GM12892 (cell line): Measurements from ENCODE around the gene RNF166.

Experiments
- POLR2A ChIP-seq: IDR thresholded peaks from 2 replicates; pipeline ENCODE4 v1.6.1; 2011; ENCODE audit warnings: low read depth, low read length, control low read depth
- TAF1 ChIP-seq: IDR thresholded peaks from 2 replicates; pipeline ENCODE4 v1.6.1; 2011; ENCODE audit warnings: low read depth, mild to moderate bottlenecking, control low read depth, low read length, borderline replicate concordance

DNA sequence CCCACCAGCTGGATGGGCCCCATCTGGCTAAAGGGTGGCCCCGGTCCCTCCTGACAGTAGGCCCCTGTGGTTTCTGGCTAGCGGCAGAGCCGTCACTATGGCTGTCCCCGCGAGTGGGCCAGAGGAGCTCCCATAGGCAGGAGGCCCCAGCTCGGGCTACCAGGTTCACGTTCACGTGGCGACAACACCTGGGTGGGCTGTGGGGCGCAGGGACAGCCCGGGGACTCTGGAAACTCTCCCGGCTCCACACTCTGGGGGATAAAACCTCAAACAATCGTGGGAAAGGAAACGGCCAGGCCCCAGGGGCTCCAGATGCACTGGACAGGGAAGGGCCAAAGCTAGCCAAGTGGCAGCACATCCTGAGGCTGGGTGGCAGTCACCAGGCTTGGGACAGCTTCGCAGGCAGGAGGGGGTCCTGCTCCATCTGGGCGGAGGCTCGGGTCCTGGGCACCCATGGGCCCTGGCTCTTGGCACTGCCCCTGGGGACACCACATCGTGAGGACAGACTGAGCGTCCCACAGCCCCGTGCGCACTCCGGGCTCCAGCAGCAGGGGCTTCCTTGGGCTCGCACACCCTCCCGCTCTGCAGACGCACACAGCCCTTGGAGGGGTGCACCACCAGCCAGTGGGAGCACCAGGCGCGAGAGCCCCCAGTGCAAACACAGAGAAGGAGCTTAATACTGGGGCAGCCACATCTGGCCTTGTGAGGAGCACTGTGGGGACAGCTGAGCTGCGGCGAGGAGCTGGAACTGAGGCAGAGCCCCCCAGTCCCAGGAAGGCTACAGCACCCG, 4.4 kb downstream of the RNF166 start:
- TF ChIP-seq TAF1, result no peak
- TF ChIP-seq POLR2A, result no peak
